GM12874 (cell line): Measurements from ENCODE around the gene CDH13.

Experiments used
- TF ChIP-seq, protein P1 (sequence below): IDR thresholded peaks from 2 replicates; pipeline ENCODE4 v1.5.1; 2011; ENCODE audit warnings: low read depth, mild to moderate bottlenecking, control low read depth, low read length, moderate library complexity; ENCODE audit not compliant: insufficient read depth

CDH13 gene

DNA sequence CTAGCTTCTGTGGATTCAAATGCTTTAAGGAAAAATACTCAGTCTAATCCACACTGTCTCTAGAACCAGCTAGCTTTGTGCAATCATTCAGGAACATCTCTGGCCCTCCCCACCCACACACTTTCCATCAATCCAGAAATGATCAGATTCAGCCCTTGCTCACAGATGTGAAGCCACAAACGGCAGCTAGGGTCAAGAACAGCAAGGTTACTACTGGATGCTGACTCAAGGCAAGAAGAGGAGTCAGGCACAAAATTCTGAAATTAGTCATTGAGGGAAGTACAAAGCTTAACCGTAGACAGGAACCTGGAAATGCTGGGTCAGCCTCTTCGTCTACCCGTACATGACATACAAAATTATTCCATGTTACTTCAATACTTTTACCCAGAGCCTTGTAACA lies 174.6 kb downstream of the CDH13 start:
- TF ChIP-seq, protein P1, sequence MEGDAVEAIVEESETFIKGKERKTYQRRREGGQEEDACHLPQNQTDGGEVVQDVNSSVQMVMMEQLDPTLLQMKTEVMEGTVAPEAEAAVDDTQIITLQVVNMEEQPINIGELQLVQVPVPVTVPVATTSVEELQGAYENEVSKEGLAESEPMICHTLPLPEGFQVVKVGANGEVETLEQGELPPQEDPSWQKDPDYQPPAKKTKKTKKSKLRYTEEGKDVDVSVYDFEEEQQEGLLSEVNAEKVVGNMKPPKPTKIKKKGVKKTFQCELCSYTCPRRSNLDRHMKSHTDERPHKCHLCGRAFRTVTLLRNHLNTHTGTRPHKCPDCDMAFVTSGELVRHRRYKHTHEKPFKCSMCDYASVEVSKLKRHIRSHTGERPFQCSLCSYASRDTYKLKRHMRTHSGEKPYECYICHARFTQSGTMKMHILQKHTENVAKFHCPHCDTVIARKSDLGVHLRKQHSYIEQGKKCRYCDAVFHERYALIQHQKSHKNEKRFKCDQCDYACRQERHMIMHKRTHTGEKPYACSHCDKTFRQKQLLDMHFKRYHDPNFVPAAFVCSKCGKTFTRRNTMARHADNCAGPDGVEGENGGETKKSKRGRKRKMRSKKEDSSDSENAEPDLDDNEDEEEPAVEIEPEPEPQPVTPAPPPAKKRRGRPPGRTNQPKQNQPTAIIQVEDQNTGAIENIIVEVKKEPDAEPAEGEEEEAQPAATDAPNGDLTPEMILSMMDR, result no peak

- TF ChIP-seq, protein P1, result no peak
These were observed 179.1 kb downstream of the CDH13 start for GRCh38 chr16:82805866-82806265.

DNA sequence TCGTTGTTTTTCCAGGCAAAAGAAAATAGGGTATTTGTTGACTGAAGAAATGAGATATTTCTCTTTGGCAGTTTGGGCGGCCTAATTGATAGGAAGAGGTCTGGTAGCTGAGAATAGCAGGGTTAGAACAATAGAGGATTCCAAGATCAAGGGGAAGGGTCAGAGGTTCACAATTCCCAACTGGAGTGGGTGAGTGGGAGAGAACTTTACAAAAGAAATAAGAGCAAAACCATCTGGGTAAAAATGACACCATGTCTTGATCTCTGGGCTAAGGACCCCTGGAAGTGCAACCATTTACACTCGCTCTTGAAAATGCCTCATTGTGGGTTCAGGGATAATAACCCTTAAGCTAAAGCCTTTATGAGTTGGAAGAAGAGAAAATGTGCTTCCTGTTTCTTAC lies 180.5 kb downstream of the CDH13 start:
- TF ChIP-seq, protein P1, result no peak

DNA sequence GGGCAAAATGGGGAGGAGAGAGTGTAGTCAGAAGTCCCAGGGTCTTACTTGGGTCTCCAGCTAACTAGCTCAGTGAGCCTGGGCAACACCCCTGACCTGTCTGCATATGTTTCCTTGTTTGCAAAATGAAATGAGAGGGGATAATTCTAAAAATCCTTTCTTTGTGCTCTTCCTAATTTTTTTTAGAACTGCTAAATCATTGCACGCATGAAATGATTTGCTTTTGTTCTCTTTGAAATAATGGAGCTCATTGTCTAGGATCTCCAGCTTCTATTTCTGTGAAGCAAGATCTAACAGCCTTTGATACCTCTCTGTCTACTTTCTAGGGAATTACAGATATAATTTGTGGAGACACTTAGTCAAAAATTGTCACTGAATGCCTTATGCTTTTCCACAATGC lies 181.3 kb downstream of the CDH13 start:
- TF ChIP-seq, protein P1, result no peak

DNA sequence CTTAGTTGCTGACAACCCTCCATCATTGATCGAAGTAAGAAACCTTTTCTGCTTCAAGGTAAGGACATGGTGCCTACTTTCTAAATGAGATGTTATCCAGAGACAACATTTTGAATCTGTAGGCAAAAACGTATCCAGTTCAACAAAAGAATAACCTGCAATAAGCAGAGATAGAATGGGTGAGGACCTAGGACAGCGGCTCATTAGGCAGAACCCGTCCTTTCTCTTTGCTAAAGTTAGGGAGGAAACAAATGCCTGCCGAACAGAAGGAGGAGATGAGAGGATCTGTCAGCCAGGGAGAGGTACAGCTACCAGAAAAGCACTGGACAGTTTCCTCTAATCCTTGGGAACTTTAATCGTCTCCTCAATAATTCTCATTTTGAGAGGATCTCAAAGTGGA lies 183.3 kb downstream of the CDH13 start:
- TF ChIP-seq, protein P1, result no peak

- TF ChIP-seq, protein P1, result no peak
These were observed 187.3 kb downstream of the CDH13 start for GRCh38 chr16:82814059-82814458.

DNA sequence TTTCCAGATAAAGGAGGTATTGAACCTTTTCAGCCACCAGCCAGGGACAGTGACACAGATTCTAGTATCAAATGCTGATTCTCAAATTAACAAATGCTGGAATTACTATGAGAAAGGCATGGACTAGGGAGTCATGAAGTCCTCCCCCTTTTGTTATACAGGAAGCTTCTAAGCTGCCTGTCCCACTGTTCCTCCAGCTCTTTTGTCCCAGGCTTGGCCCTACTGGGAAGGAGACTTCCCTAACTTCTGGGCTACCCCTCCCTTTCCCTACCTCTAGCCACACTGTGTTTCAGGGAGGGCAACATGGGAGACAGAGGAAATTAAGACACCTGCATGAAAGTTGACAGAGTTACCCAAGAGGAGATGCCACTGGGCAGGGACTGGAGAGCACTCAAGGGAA lies 192.5 kb downstream of the CDH13 start:
- TF ChIP-seq, protein P1, result no peak

DNA sequence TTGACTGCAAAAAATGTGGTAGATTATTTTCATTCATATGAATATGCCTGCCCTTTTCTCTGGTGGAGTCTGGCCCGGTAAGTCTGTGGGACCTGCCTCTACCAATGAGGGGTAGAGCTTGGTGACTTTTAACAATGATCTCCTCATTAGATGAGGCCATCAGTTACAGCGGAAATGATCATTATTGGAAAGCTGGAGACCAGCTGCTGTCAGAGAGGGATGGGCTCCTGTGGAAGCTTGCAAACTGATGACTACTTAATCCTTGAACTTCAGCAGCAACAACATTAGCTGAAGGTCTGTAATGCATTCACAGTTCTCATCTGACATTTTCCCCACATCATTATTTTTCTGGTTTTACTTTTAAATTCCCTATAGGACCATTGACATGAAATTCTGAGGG lies 194.1 kb downstream of the CDH13 start:
- TF ChIP-seq, protein P1, result no peak
